H1 (cell line): ENCODE measurements around the gene GPRC5D. TPM values are rescaled to one million over a fixed set of nuclear protein-coding genes. Genes with fewer than 3 reads are reported as not detected.

ENCODE experiments used
- CTCF ChIA-PET: fragments of 300-600 bp; sonication (Branson Sonifier 250); formaldehyde crosslinking; loops from one replicate; lab custom pipeline; 2021; ENCODE audit not compliant: partially characterized antibody; lab: Charles Lee
- POLR2A ChIA-PET: fragments of 300-600 bp; sonication (Branson Sonifier 250); formaldehyde crosslinking; loops from one replicate; lab custom pipeline; 2021; ENCODE audit warnings: inconsistent platforms; ENCODE audit not compliant: partially characterized antibody; lab: Charles Lee
- DNase-seq, 2 experiments: peaks; one replicate each; pipeline versions ENCODE4 v3.0.0 to v3.0.0-alpha.2; 2010 to 2022; ENCODE audit warnings: low spot score in 2 of 2, low read depth in 1 of 2, mixed read lengths in 1 of 2
- FAIRE-seq: peaks from 2 replicates; lab custom pipeline; 2011; peaks lifted over from hg19 to GRCh38; lab: Jason Lieb, UNC
- H2AFZ ChIP-seq: 2 replicates; pipeline ENCODE4 v1.8.1; 2012; ENCODE audit warnings: low read length, inconsistent platforms
- H2AK5ac ChIP-seq: 2 replicates; pipeline ENCODE4 v1.6.1; 2013; ENCODE audit warnings: low read depth, low read length
- H2BK120ac ChIP-seq: replicated peaks from 2 replicates; pipeline ENCODE3; 2013; ENCODE audit warnings: low read depth, low read length, inconsistent platforms
- H2BK12ac ChIP-seq: 2 replicates; pipeline ENCODE4 v1.6.1; 2013; ENCODE audit warnings: low read depth, low read length
- H2BK15ac ChIP-seq: 2 replicates; pipeline ENCODE4 v1.6.1; 2013; ENCODE audit warnings: low read length
- H2BK20ac ChIP-seq: 2 replicates; pipeline ENCODE4 v1.6.1; 2013; ENCODE audit warnings: low read length
- H2BK5ac ChIP-seq: 2 replicates; pipeline ENCODE4 v1.6.1; 2013; ENCODE audit warnings: low read depth, low read length
- H3K14ac ChIP-seq: 2 replicates; pipeline ENCODE4 v1.6.1; 2013; ENCODE audit warnings: inconsistent platforms; ENCODE audit not compliant: insufficient read length
- H3K18ac ChIP-seq: 2 replicates; pipeline ENCODE4 v1.6.1; 2013; ENCODE audit warnings: low read length; ENCODE audit errors: extremely low read depth
- H3K23ac ChIP-seq: 2 replicates; pipeline ENCODE4 v1.6.1; 2013; ENCODE audit warnings: inconsistent platforms; ENCODE audit not compliant: insufficient read length
- H3K23me2 ChIP-seq: 2 replicates; pipeline ENCODE4 v1.6.1; 2013; ENCODE audit warnings: low read depth, low read length
- H3K27ac ChIP-seq: 2 replicates; pipeline ENCODE4 v1.6.1; 2011; ENCODE audit warnings: low read depth, low read length, inconsistent platforms
- H3K27me3 ChIP-seq, 4 experiments: replicated peaks in 1 of 4; 1 replicate in 1 of 4; 2 replicates in 3 of 4; pipeline versions ENCODE4 v1.6.1 to v1.8.1; 2011 to 2013; ENCODE audit warnings: low read length in 3 of 4, mild to moderate bottlenecking in 3 of 4, inconsistent platforms in 2 of 4, mixed read lengths in 2 of 4, moderate library complexity in 1 of 4; ENCODE audit not compliant: control insufficient read depth in 3 of 4, insufficient read depth in 3 of 4; ENCODE audit errors: extremely low read depth in 1 of 4
- H3K36me3 ChIP-seq, 4 experiments: 2 replicates each; pipeline versions ENCODE4 v1.6.1 to v1.8.1; 2011 to 2013; ENCODE audit warnings: mild to moderate bottlenecking in 4 of 4, low read length in 3 of 4, moderate library complexity in 2 of 4, control low read depth in 1 of 4, inconsistent platforms in 1 of 4; ENCODE audit not compliant: insufficient read depth in 4 of 4, control insufficient read depth in 2 of 4
- H3K4ac ChIP-seq: replicated peaks from 2 replicates; pipeline ENCODE3; 2013; ENCODE audit warnings: low read length, low read depth, mixed read lengths, inconsistent platforms; ENCODE audit not compliant: insufficient read length
- H3K4me1 ChIP-seq, 4 experiments: replicated peaks in 1 of 4; 1 replicate in 1 of 4; 2 replicates in 3 of 4; pipeline versions ENCODE4 v1.6.1 to v1.8.1; 2011 to 2013; ENCODE audit warnings: low read length in 3 of 4, inconsistent platforms in 2 of 4, mixed read lengths in 1 of 4; ENCODE audit not compliant: insufficient read depth in 4 of 4, control insufficient read depth in 3 of 4
- H3K4me2 ChIP-seq, 2 experiments: 2 replicates each; pipeline versions ENCODE4 v1.6.1 to v1.8.1; 2011 to 2013; ENCODE audit warnings: low read depth in 2 of 2, low read length in 2 of 2, control low read depth in 1 of 2, inconsistent platforms in 1 of 2, mild to moderate bottlenecking in 1 of 2; ENCODE audit not compliant: insufficient read depth in 1 of 2
- H3K4me3 ChIP-seq, 4 experiments: fragments of 200-600, 300-600 bp in 1 of 4; sonication (generic), shearing (Covaris generic), sonication (Bioruptor Twin) in 1 of 4; 2 replicates each; pipeline versions ENCODE4 v1.5.1 to v1.8.1; 2011 to 2016; ENCODE audit warnings: low read length in 4 of 4, low read depth in 3 of 4, control low read depth in 2 of 4, inconsistent platforms in 2 of 4, mild to moderate bottlenecking in 2 of 4, mixed read lengths in 1 of 4, moderate library complexity in 1 of 4; ENCODE audit not compliant: insufficient read depth in 2 of 4; ENCODE audit errors: extremely low read depth in 1 of 4
- H3K56ac ChIP-seq: replicated peaks from 2 replicates; pipeline ENCODE3; 2013; ENCODE audit warnings: low read depth, mild to moderate bottlenecking, mixed read lengths, low read length, inconsistent platforms; ENCODE audit not compliant: insufficient read length
- H3K79me1 ChIP-seq: 2 replicates; pipeline ENCODE4 v1.6.1; 2013; ENCODE audit warnings: low read depth, low read length, control low read depth
- H3K79me2 ChIP-seq, 2 experiments: 2 replicates each; pipeline versions ENCODE4 v1.6.1 to v1.8.1; 2012 to 2013; ENCODE audit warnings: low read length in 2 of 2, mild to moderate bottlenecking in 2 of 2, inconsistent platforms in 1 of 2; ENCODE audit not compliant: insufficient read depth in 2 of 2, control insufficient read depth in 1 of 2
- H3K9ac ChIP-seq, 4 experiments: replicated peaks in 1 of 4; 1 replicate in 1 of 4; 2 replicates in 3 of 4; pipeline versions ENCODE4 v1.6.1 to v1.8.1; 2011 to 2013; ENCODE audit warnings: low read depth in 3 of 4, low read length in 3 of 4, control low read depth in 2 of 4, mild to moderate bottlenecking in 2 of 4, moderate library complexity in 2 of 4, inconsistent platforms in 1 of 4; ENCODE audit errors: extremely low read depth in 1 of 4
- H3K9me3 ChIP-seq, 2 experiments: 2 replicates each; pipeline versions ENCODE4 v1.6.1 to v1.8.1; 2012 to 2013; ENCODE audit warnings: mild to moderate bottlenecking in 2 of 2, moderate library complexity in 2 of 2, control low read depth in 1 of 2, inconsistent platforms in 1 of 2, low read depth in 1 of 2, low read length in 1 of 2, mixed read lengths in 1 of 2; ENCODE audit not compliant: insufficient read depth in 2 of 2
- H4K20me1 ChIP-seq, 2 experiments: replicated peaks in 1 of 2; 2 replicates each; pipeline versions ENCODE3 to v1.8.1; 2011 to 2013; ENCODE audit warnings: inconsistent platforms in 2 of 2, low read length in 2 of 2, mild to moderate bottlenecking in 1 of 2; ENCODE audit not compliant: insufficient read depth in 2 of 2, control insufficient read depth in 1 of 2
- H4K5ac ChIP-seq: 2 replicates; pipeline ENCODE4 v1.6.1; 2013; ENCODE audit warnings: low read length, low read depth, mixed read lengths, inconsistent platforms; ENCODE audit not compliant: insufficient read length
- H4K8ac ChIP-seq: 2 replicates; pipeline ENCODE4 v1.8.0; 2013; ENCODE audit warnings: mild to moderate bottlenecking, moderate library complexity, low read length, inconsistent platforms; ENCODE audit not compliant: insufficient read depth; ENCODE audit errors: extremely low read depth
- H4K91ac ChIP-seq: replicated peaks from 2 replicates; pipeline ENCODE3; 2013; ENCODE audit warnings: low read length, mixed read lengths, inconsistent platforms; ENCODE audit not compliant: insufficient read length
- GABPA ChIP-seq: IDR thresholded peaks from 2 replicates; pipeline ENCODE4 v1.6.1; 2011; ENCODE audit warnings: mild to moderate bottlenecking, low read length, moderate library complexity, borderline replicate concordance; ENCODE audit not compliant: insufficient read depth
- POLR2AphosphoS5 ChIP-seq: IDR thresholded peaks from 2 replicates; pipeline ENCODE4 v1.6.1; 2011; ENCODE audit warnings: low read depth, low read length
- SIN3A ChIP-seq, 2 experiments: IDR thresholded peaks in 1 of 2; conservative IDR thresholded peaks in 1 of 2; 2 replicates each; pipeline ENCODE4 v1.6.1; 2011 to 2012; ENCODE audit warnings: low read length in 2 of 2, improper control_type of control experiment in 1 of 2, low read depth in 1 of 2, mild to moderate bottlenecking in 1 of 2
- SP2 ChIP-seq: IDR thresholded peaks from 2 replicates; pipeline ENCODE4 v1.6.1; 2012; ENCODE audit warnings: mild to moderate bottlenecking, low read length, inconsistent platforms
- WGBS, 2 experiments: shearing (Covaris generic) in 1 of 2; methylation state at CpG; one replicate each; pipeline versions ENCODE4 v1.1.6 to v1.1.7; 2013 to 2015; ENCODE audit warnings: low lambda C conversion rate in 2 of 2, mixed read lengths in 2 of 2, inconsistent platforms in 1 of 2, low coverage in 1 of 2, missing lambda C conversion rate in 1 of 2; ENCODE audit not compliant: insufficient replicate concordance in 2 of 2, insufficient coverage in 1 of 2, insufficient read length in 1 of 2; ENCODE audit errors: extremely low coverage in 1 of 2, missing lambda C conversion rate in 1 of 2; 5-methylcytosine and 5-hydroxymethylcytosine counted together
- polyA plus RNA-seq, 7 experiments: library from polyadenylated mRNA; depleted of rRNA in 3 of 7; stranded (reverse) in 5 of 7; unstranded in 2 of 7; fragments of >200 nt in 5 of 7; fragments of 200-250 nt in 2 of 7; gene quantifications; 1 replicate in 5 of 7; 2 replicates in 1 of 7; 4 replicates in 1 of 7; pipeline versions ENCODE4 v1.2.1 to v1.2.3, GENCODE V29; 2011 to 2013; ENCODE audit warnings: missing spikeins in 2 of 7, mixed read lengths in 2 of 7
- total RNA-seq: library from RNA; stranded (reverse); fragmentation: NEBNext Ultra II Directional; extraction: Animal tissue kit (Norgen Biotek cat#: 25700); gene quantifications from 2 replicates; pipeline ENCODE4 v1.2.1, GENCODE V29; 2021

The GPRC5D gene
- total and polyA plus RNA-seq, 2 of the 8 experiments (the other 6 are each of a cell fraction or from before 2014, with no cell fraction given): 0.45 TPM; not detected in 1

DNA sequence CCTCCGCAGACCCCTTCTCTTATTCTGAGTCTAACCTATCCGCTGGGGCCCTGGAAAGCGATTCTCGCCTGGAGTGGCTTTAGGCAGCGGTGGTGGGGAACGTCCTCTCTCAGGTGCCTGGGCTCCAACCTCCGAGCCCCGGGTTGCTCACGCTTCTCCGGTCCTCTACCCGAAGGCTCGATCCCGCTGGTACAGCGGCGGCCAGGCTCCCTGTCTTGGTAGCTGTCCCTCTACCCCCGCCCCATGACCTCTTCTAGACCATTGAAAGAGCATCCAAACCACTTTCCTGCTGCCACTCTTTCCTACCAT lies 48.6 kb upstream of the GPRC5D start:
- Histone ChIP-seq H3K56ac (no peak overlapping the region), H3K9me3 (no peaks in the 10 kb centered on the region), H3K27me3 (peaks cover 0 to 15% (median 6%) of the 10 kb centered on the region in 4 experiments; a peak in 4 of 7 replicates), H2BK15ac (no peak overlapping the region), H3K27ac (peak overlapping the region; percentile 53; the same call in 1 of the 2 replicates), H3K23ac (no peak overlapping the region), H3K4me3 (peak overlapping the region; percentile 41 to 87 (median 82)), H4K8ac (peak overlapping the region; percentile 72), H3K4me1 (peaks cover 6 to 19% (median 10%) of the 10 kb centered on the region in 4 experiments), H4K20me1 (peaks cover 2 to 3% of the 10 kb centered on the region in 2 experiments), H3K23me2 (peaks cover 12% of the 10 kb centered on the region), H3K4me2 (peak overlapping the region; percentile 86 to 87), H4K5ac (no peak overlapping the region), H2BK5ac (no peak overlapping the region), H2AFZ (no peak overlapping the region), H3K4ac (no peak overlapping the region), H3K18ac (peak overlapping the region; percentile 81; the same call in 1 of the 2 replicates), H3K36me3 (0 out of 8 replicates have a peak, but pooled peaks cover 0 to 2% (median 0%) of the 10 kb centered on the region in 4 experiments), H2AK5ac (no peak overlapping the region), H3K14ac (peak overlapping the region; percentile 44), H3K79me2 (peaks cover 0 to 44% of the 10 kb centered on the region in 2 experiments; a peak in 2 of 4 replicates), H4K91ac (no peak overlapping the region), H2BK120ac (no peak overlapping the region), H2BK20ac (no peak overlapping the region), H2BK12ac (no peak overlapping the region), H3K79me1 (no peaks in the 10 kb centered on the region; the same call in 1 of the 2 replicates), H3K9ac (peak overlapping the region in 3 of 4 experiments; percentile 9 to 34 (median 13); a peak in 4 of 7 replicates)
- 2% methylated on average over 16 of the region's 16 CpGs; no CpG with 5 or more reads in 1 of the 2 experiments for WGBS, 2 experiments
- FAIRE-seq: no peak
- TF ChIP-seq GABPA (no peak), SIN3A (conservative IDR thresholded peaks at IDR 0.05 in 1 of 2, IDR thresholded peaks at IDR 0.05 in 1 of 2; ENCODE audit: low read depth in 1 of 2, low read length in 2 of 2) (peak in 1 of 2 experiments; percentile 35; a peak in 1 of 4 replicates), POLR2AphosphoS5 (peak; percentile 9), SP2 (no peak)
- DNase-seq: no peak
- ChIA-PET POLR2A (interaction anchor here (0.7 to 1.3 kb wide), 3 partner anchors 17 to 102 kb away, joined by 3 to 4 read pairs (median 3); partner anchors contain the start of gene FAM234B), CTCF (interaction anchor here (0.9 kb wide), 1 partner anchor 10 kb away, joined by 3 read pairs; no protein-coding TSS in a partner anchor)
